GM19395 (cell line): ENCODE measurements around the gene SLX1A.
A peak's percentile ranks its signal among the peaks of the same experiment; 100 is the strongest.
"Not testable (repeated sequence)": the region's sequence is repeated elsewhere in the genome, so short reads cannot be mapped to it uniquely, and the experiment has no call there.

Experiments
- ATAC-seq: cut with Tn5 transposase; IDR thresholded peaks from one replicate; pipeline ENCODE4 v1.9.1; 2021; ENCODE audit warnings: mild to moderate bottlenecking, moderate library complexity; ENCODE audit not compliant: unreplicated experiment

The SLX1A gene

GRCh38 chr16:30184096-30184890, 9.4 kb upstream of the SLX1A start:
- no peak for ATAC-seq

DNA sequence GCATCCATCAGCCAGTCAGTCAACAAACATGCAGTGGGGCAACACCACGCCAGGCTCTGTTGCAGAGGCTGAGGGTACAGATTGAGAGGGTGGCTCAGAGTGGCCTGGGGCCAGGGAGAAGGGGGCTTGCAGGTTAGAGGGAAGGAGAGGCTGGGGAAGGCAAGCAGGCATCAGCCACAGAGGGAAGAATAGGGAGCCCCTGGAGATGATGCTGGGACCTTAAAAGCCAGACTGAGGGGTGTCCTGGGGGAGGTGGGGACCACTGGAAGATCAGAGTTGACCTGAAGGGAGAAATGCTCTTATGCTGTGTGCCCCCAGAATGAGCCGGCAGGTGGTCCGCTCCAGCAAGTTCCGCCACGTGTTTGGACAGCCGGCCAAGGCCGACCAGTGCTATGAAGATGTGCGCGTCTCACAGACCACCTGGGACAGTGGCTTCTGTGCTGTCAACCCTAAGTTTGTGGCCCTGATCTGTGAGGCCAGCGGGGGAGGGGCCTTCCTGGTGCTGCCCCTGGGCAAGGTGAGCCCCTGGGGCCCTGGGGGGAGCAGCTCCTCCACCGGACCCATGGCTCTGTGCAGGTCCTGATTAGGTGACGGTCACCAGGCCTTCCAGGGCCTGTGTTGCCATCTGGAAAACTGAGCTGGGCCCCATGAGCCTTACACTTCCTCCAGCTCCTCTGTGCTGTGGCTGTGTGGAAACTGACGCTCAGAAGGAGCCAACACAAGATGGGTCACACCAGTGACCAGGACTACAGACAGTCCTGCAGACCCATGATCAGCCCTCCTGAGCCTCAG, 8.6 kb upstream of the SLX1A start:
- no peak for ATAC-seq

- no peak for ATAC-seq
Measured at GRCh38 chr16:30185683-30186421, 7.8 kb upstream of the SLX1A start.

DNA sequence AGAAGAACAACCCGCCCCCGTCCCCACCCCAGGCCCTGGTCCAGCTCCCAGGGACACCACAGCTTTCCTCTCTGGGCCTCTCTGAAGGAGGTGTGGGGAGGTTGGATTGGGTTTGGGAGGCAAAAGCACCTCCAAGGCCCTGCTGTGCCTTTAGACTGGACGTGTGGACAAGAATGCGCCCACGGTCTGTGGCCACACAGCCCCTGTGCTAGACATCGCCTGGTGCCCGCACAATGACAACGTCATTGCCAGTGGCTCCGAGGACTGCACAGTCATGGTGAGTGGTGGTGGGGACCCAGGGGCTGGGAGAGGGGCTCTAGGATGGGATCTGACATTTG, 7.3 kb upstream of the SLX1A start:
- no peak for ATAC-seq

DNA sequence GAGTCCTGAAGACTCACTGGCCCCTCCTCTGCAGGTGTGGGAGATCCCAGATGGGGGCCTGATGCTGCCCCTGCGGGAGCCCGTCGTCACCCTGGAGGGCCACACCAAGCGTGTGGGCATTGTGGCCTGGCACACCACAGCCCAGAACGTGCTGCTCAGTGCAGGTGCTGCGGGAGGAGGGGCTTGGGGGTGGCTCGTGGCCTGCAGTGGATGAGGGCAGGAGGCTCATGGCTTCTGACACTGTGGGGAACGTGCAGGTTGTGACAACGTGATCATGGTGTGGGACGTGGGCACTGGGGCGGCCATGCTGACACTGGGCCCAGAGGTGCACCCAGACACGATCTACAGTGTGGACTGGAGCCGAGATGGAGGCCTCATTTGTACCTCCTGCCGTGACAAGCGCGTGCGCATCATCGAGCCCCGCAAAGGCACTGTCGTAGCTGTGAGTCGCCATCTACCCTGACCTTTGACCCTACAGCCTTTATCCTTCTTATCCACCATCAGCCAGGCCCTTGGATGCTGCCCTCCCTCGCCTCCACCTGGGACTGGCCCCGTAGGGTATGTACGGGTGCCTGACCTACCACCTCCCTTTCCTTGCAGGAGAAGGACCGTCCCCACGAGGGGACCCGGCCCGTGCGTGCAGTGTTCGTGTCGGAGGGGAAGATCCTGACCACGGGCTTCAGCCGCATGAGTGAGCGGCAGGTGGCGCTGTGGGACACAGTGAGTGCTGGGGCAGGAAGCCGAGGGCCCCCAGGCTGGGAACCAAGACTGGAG, 6.7 kb upstream of the SLX1A start:
- ATAC-seq, result no peak

- ATAC-seq, result no peak
Measured at GRCh38 chr16:30187556-30187865, 6.2 kb upstream of the SLX1A start.

DNA sequence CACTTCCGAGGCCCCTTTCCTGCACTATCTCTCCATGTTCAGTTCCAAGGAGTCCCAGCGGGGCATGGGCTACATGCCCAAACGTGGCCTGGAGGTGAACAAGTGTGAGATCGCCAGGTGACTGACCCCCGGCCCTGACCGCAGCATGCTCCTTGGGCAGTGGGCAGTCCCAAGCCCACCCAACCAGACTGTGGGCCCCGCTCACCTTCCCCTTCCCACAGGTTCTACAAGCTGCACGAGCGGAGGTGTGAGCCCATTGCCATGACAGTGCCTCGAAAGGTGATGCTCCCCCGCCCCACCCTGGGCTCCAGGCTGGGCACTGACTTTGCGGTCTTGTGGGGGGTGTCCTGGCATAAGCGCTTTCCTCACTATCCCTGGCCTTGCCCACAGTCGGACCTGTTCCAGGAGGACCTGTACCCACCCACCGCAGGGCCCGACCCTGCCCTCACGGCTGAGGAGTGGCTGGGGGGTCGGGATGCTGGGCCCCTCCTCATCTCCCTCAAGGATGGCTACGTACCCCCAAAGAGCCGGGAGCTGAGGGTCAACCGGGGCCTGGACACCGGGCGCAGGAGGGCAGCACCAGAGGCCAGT, 5.6 kb upstream of the SLX1A start:
- no peak for ATAC-seq

- ATAC-seq, result not testable (repeated sequence)
Measured at GRCh38 chr16:30191158-30191557, 2.5 kb upstream of the SLX1A start.

GRCh38 chr16:30193098-30193497, 577 bp upstream of the SLX1A start:
- ATAC-seq, result peak; percentile 13

GRCh38 chr16:30194172-30194925, 674 bp downstream of the SLX1A start:
- peak; percentile 60 for ATAC-seq

DNA sequence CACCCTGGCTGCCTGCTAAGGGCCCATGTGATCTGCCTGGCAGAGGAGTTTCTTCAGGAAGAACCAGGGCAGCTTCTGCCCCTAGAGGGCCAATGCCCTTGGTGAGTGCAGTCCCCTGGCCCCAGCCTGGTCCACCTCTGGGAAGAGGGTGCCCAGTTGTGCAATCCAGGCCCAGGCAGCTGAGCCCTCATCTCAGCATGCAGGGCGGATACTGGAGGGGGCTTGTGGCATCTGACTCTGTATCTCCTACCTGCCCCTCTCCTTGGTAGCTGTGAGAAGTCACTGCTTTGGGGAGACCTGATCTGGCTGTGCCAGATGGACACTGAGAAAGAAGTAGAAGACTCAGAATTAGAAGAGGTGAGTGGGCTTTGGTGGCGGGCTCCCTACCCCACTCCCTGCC, 3.3 kb downstream of the SLX1A start:
- ATAC-seq, result not testable (repeated sequence)

GRCh38 chr16:30199049-30199448, 5.4 kb downstream of the SLX1A start, which contains the start of gene SULT1A3:
SULT1A3 (plus strand) TSS chr16:30199255; CDS start chr16:30200729, 1,474 bp downstream.
- ATAC-seq, result not testable (repeated sequence)

DNA sequence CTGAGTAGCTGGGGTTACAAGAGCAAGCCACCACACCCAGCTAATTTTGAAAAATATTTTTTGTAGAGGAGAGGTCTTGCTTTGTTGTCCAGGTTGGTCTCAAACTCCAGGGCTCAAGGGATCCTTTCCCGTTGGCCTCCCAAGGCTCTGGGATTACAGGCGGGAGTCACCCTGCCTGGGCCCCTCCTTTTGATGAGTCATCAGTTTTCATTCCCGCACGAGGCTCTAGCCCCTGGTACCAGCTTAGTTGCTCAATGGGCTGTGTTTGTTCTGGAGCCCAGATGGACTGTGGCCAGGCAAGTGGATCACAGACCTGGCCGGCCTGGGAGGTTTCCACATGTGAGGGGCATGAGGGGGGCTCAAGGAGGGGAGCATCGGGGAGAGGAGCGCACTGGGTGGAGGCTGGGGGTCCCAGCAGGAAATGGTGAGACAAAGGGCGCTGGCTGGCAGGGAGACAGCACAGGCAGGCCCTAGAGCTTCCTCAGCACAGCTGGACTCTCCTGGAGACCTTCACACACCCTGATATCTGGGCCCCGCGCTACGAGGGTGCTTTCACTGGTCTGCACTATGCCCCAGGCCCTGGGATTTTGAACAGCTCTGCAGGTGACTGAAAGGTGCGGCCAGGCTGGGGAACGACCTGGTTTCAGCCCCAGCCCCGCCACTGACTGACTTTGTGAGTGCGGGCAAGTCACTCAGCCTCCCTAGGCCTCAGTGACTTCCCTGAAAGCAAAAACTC, 6.1 kb downstream of the SLX1A start:
- ATAC-seq, result not testable (repeated sequence)

GRCh38 chr16:30205541-30206236, 12.0 kb downstream of the SLX1A start:
- not testable (repeated sequence) for ATAC-seq

GRCh38 chr16:30206252-30206651, 12.6 kb downstream of the SLX1A start:
- ATAC-seq, result not testable (repeated sequence)

DNA sequence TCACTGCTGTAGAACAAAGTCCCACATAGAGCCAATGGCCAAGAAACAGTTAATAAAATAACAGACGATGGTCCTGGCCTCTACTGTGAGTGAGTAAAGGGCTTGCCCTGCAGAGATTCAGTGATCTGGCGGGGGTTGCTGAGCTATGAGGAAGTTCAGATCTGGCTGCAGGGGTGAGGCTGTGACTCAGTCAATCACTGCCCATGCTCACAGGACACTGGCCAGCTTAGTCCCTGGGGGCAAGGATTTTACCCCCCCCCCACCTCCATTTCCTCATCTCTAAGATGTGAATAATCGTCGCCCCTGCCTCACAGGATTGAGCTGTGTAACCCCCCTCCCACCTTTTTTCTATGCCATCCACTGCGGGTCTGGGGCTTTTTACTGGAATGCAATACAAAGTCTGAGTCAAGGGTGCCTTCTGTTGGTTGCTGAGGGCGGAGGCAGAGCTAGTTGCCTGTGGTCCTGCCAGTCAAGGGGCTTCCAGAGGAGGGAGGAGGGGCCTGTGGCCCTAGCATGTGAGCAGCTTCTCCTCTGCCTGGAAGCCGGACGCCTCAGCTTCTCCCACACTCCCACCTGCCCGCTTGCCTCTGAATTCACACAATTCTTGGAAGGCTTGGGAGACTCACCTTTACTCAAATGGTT, 13.5 kb downstream of the SLX1A start:
- not testable (repeated sequence) for ATAC-seq

DNA sequence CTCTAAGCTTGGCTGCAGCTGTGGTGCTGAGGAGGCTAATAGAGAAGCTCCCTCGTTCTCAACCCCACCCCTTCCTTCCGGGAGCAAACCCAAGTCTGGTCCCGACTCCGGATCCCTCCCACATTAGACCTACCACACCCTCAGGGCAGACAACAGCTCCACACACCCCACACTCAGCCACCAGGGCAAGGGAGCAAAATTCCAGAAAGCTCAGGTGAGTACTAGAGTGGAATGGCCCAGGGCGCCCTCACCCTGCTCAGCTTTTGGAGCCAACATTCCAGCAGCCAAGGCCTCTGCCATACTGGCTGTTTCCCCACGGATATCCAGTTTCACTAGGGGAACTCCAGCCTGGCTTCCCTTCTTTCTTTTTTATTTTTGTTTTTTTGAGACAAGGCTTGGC, 15.4 kb downstream of the SLX1A start:
- ATAC-seq, result not testable (repeated sequence)

- not testable (repeated sequence) for ATAC-seq
Measured at GRCh38 chr16:30211414-30211813, 17.7 kb downstream of the SLX1A start.
